ENCODE results near the gene MOGAT1.

- TF ChIP-seq, protein P1, sequence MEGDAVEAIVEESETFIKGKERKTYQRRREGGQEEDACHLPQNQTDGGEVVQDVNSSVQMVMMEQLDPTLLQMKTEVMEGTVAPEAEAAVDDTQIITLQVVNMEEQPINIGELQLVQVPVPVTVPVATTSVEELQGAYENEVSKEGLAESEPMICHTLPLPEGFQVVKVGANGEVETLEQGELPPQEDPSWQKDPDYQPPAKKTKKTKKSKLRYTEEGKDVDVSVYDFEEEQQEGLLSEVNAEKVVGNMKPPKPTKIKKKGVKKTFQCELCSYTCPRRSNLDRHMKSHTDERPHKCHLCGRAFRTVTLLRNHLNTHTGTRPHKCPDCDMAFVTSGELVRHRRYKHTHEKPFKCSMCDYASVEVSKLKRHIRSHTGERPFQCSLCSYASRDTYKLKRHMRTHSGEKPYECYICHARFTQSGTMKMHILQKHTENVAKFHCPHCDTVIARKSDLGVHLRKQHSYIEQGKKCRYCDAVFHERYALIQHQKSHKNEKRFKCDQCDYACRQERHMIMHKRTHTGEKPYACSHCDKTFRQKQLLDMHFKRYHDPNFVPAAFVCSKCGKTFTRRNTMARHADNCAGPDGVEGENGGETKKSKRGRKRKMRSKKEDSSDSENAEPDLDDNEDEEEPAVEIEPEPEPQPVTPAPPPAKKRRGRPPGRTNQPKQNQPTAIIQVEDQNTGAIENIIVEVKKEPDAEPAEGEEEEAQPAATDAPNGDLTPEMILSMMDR (IDR thresholded peaks at IDR 0.05): no peak
- TF ChIP-seq POLR2AphosphoS5 (IDR thresholded peaks at IDR 0.05; ENCODE audit: low read depth, low read length) (no peak), SIN3A (IDR thresholded peaks at IDR 0.05; ENCODE audit: borderline replicate concordance, insufficient read depth, low read depth, low read length) (no peak)
- TF ChIP-seq, protein P2, sequence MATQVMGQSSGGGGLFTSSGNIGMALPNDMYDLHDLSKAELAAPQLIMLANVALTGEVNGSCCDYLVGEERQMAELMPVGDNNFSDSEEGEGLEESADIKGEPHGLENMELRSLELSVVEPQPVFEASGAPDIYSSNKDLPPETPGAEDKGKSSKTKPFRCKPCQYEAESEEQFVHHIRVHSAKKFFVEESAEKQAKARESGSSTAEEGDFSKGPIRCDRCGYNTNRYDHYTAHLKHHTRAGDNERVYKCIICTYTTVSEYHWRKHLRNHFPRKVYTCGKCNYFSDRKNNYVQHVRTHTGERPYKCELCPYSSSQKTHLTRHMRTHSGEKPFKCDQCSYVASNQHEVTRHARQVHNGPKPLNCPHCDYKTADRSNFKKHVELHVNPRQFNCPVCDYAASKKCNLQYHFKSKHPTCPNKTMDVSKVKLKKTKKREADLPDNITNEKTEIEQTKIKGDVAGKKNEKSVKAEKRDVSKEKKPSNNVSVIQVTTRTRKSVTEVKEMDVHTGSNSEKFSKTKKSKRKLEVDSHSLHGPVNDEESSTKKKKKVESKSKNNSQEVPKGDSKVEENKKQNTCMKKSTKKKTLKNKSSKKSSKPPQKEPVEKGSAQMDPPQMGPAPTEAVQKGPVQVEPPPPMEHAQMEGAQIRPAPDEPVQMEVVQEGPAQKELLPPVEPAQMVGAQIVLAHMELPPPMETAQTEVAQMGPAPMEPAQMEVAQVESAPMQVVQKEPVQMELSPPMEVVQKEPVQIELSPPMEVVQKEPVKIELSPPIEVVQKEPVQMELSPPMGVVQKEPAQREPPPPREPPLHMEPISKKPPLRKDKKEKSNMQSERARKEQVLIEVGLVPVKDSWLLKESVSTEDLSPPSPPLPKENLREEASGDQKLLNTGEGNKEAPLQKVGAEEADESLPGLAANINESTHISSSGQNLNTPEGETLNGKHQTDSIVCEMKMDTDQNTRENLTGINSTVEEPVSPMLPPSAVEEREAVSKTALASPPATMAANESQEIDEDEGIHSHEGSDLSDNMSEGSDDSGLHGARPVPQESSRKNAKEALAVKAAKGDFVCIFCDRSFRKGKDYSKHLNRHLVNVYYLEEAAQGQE (IDR thresholded peaks at IDR 0.05; ENCODE audit: insufficient read depth in 1 of 2, low read depth in 2 of 2, low read length in 1 of 2): no peak
These were observed 25.4 kb upstream of the MOGAT1 start for GRCh38 chr2:222646008-222646407.
